HG02870 (cell line): ENCODE measurements around the gene ZPBP.

Experiments
- ATAC-seq: cut with Tn5 transposase; IDR thresholded peaks from one replicate; pipeline ENCODE4 v1.9.1; 2021; ENCODE audit warnings: mild to moderate bottlenecking, moderate library complexity; ENCODE audit not compliant: unreplicated experiment

ZPBP gene

DNA sequence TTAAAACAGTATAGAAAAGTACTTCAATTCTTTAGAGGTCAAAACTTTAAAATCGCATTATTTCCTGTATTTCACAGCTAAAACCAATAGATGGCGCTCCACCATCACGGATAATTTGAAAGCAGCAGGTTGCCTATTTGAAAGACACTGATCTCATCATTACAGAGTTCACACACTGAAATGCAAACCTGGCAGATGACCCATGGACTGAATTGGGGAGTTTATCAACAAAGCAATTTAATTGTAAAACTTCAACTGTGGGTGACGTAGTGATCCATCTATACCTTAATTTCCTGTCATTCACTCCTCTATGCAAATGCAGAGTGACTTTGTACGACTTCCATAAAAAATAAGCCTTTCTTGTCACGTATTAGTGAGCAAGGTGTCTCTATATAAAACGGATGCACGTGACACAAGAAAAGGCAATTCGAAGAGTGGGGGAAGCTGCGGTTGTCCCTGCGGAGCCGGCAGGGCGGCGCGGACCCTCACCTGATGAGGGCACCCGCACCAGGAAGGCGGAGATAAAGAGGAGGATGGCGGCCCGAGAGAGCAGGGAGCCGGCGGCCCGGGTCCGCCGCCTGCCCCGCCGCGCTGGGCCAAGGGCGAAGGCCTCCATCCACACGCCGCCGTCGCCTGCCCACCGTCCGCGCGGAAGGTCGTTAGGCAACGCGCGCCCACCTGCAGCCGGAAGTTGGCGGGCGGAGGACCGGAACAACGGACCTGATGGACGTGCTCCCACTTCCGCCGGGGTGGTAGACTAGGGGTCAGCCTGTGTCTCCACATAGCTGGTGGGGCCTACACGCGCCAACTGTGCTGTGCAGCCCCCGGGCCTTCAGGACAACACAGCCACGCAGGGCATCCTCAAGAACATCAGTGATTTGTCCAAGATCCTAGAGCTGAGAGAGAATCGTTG, at the start of gene ZPBP:
TSS of gene ZPBP (minus strand) at position 668 of the 913 bp plus-strand sequence. CDS start at position 616, 52 bp downstream.
- peak; percentile 77 for ATAC-seq

- ATAC-seq = peak; percentile 45
Observed at GRCh38 chr7:50142425-50143017, 49.5 kb upstream of the ZPBP start.

DNA sequence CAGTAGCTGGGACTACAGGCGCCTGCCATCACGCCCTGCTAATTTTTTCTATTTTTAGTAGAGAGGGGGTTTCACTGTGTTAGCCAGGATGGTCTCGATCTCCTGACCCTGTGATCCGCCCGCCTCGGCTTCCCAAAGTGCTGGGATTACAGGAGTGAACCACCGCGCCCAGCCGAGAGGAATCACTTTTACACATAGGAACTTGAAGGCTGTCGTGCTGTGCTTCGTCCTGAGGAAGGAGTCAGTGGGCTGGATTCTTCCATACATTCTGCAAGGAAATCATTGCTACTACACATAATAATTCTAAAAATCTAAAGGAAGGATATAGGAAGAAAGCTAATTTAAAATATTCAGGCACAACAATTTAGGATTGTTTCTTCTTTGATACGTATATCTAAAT, 48.8 kb upstream of the ZPBP start:
- no peak for ATAC-seq

DNA sequence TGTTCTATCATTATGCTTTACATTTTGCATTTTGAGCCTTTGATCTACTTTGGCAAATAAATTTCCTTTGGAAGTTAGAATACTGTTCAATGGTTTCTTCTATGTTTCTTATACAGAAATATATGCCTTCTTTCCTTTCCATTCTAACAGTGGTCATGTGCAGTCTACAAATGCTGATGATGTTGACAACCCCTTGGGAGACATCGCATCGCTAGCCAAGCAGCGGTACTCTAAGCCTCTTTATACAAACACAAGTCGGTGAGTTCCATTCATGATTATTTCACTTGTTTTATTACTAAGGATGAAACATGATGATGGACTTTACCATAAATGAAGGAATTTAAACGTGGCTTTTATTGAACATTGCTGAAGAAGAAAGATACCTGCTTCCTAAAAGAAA, 48.1 kb upstream of the ZPBP start:
- no peak for ATAC-seq

- ATAC-seq = no peak
Observed at GRCh38 chr7:50140688-50141087, 47.6 kb upstream of the ZPBP start.

DNA sequence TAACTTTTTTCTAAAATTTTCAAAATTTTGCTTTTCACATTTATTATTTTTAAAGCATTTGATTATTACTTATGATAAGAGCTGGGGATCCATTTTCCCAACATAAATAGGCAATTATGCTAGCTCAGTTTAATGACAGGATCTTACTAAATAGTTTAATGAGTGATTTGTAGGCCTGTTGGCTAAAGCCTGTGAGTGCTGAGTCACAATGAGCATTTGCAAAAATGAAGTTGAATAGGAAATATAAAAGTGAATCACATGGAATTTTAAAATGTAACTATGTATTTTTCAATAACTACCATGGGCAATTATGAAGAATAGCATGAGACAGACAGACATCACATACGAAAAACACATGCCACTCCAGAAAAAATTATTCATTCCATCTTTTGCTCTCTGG, 45.1 kb upstream of the ZPBP start:
- ATAC-seq = no peak

DNA sequence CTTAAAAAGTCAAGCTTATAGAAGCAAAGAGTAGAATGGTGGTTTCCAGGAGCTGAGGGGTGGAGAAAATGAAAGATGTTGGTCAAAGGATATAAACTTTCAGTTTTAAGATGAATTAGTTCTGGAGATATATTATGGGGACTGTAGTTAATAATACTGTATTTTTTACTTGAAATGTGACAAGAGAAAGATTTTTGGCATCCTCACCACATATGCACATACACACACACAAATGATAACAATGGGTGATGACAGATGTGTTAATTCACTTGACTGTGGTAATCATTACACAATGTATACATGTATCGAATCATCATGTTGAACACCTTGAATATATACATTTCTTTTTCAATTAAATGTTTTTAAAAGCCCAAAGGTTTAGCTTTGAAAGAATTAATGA, 32.7 kb upstream of the ZPBP start:
- ATAC-seq = no peak

DNA sequence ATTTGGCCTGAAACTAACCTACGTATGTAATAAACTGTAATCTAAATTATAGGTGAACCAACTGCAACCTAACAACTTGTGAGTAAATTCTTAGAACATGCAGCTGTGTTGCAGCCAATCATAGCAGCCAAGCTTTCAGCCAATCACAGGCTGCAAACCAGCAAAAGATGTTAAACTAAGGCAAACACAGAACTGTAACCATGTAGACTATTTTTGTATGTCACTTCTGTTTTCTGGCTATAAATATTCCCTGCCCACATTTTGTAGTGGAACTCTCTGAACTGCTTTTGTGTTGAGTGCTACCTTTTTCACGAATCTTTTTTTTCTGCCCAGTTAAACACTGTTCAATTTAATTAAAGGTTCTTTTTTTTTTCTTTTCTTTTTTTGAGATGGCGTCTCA, 28.2 kb upstream of the ZPBP start:
- ATAC-seq = peak; percentile 91

DNA sequence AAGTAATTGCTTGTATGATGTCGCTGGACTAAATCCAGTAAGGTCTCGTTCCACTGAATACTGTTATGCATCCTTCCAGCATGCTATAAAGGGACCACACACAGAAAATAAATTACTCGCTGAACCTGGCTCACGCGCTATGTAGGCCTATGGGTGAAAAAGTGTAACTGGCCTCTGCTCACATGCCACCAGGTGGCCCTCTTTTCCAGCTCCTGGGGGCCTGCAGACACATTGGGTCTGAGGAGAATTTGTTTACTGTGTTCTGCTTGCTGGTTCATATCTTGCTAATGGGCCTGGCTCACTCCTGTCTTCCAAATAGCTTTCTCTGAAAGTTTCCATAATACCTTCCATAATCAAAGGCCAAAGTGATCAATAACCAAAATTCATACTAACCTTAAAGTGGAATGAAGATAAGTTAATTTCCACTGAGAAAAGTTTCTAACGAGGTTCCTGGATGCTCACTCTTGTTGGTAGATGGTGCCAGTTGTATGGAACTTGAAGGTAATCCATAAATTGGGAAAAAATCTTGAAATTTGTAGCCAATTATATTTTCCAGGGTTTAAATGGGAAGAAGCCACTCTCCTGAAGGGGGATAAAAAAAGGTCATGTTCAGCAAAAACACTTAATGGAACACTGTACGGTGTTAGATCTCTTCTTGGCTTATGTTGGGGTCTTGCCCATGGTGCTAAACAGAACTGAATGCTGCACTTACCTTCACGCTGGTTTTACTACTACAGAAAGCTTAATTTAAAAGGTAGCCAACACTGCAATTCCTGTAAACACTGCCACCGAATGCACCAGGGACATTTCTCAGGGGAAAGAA, 27.0 kb upstream of the ZPBP start:
- ATAC-seq = peak; percentile 77

GRCh38 chr7:50112250-50112649, 19.2 kb upstream of the ZPBP start:
- no peak for ATAC-seq

DNA sequence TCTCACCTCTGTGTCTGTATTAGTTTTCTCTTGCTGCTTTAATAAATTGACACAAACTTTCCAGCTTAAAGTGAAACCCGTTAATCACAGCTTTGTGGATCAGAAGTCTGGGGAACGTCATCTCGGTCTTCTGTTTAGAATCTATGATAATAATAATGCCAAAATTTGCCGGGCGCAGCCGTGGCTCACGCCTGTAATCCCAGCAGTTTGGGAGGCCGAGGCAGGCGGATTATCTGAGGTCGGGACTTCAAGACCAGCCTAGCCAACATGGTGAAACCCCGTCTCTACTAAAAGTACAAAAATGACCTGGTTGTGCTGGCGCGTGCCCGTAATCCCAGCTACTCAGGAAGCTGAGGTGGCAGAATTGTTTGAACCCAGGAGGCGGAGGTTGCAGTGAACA, 8.8 kb upstream of the ZPBP start:
- ATAC-seq = no peak

DNA sequence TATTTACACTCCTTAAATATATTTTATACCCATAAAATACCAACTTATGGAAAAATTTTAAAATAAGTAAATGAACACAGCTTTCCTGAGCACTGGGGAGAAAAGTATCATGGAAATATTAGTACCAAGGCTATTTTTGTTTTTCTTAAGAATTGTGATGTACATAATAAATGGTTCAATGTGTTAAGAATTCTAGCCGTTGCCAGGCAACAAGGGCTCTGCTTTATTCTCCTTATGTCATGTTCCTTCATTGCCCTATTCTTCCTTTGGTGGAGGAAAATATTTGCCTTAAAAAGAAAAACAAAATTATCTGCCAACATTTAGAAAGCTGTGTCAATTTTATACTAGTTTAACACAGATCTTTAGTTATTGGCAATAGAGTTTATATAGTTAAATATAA, 2.6 kb upstream of the ZPBP start:
- ATAC-seq = no peak

GRCh38 chr7:50088463-50089129, 4.5 kb downstream of the ZPBP start:
- no peak for ATAC-seq

- no peak for ATAC-seq
Observed at GRCh38 chr7:50085344-50085743, 7.7 kb downstream of the ZPBP start.

- no peak for ATAC-seq
Observed at GRCh38 chr7:50073093-50073492, 20.0 kb downstream of the ZPBP start.

DNA sequence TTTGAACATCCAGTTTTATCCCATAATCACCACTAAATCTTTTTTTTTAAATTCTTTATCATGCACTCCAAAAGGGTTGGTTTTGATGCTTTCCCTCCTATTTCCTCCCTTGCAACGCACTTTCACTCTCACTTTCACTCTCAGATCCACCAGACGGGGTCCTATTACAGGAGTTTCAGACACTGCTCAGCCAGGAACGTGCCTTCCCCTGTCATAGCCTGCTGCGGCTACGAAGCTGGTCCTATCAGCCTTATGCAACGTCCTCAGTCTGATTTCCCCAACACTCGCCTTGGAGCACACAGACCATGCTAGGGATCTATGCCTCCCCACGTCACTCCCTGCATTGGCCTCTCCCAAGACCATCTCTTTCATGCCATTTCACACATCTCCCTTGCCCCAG, 23.4 kb downstream of the ZPBP start:
- ATAC-seq = peak; percentile 74

GRCh38 chr7:50068850-50069551, 24.0 kb downstream of the ZPBP start:
- peak; percentile 59 for ATAC-seq

DNA sequence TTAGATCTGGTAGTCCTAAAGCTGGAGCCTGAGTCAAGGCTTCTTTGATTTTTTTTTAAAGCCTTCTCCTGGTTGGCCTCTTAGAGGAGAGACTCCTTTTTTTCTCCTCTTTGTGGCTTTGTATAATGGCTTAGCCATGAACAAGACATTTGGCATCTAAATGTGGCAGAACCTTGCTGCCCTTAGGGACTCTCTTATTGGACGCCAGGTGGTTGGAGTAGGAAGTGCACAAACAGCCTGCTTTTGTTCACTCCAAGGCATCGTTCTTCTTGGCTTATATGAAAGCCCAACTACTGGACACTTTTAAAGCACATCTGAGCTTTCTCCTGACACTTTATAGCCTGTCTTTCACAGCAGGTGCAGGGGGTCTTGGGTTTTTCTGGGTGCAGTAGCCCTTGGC, 25.0 kb downstream of the ZPBP start:
- ATAC-seq = peak; percentile 37

DNA sequence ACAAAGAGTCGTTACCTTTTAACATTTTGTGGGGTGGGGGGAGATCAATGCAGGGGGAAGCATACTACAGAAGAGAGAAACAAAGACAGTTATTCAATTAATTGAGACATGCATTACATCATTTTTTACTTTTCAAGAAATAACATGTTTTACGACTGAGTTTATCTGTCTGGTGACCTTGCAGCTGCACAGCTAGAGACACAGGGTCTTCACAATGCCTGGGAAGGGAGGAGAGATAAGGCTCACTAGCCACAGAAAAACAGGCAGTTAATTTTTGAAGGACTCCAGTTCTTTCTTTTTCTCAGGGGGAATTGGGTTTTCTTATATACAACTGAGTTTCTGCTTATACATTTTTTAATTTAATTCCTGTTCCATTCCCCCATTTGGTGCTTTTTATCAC, 30.1 kb downstream of the ZPBP start:
- no peak for ATAC-seq

DNA sequence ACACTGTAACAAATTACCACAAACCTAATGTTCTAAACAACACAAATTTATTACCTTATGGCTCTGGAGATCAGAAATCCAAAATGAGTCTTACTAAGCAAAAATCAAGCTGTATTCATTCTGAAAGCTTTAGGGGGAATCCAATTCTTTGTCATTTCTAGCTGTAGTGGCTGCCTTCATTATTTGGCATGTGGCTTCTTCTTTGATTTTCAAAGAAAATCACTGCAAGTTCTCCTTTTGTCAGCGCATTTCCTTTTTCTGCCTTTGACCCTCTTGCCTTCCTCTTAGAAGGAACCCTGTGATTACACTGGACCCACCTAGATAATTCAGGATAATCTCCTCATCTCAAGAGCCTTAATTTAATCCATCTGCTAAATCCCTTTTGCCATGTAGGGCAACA, 36.9 kb downstream of the ZPBP start:
- peak; percentile 75 for ATAC-seq
